ENCODE measurements around the gene LANCL3.

Gene LANCL3

DNA sequence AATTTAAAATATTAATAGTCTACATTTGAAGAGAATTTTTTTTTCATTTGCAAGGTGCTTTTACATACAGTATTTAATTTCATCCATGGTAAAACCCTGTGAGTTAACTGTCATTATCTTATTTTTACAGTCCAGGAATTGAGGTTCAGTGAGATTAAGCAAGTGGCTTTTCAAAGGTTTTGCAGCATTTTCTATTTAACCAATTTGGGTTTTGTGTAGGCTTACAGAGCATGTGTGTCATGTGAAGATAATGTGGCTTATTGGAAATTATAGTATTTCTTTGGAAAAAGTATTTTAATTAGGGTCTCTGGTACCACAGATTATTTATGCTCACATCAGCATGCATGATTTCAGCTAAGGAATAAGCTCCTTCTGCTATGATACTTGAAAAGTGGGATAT lies 118.7 kb downstream of the LANCL3 start:
- TF ChIP-seq CREB1 (IDR thresholded peaks at IDR 0.05; ENCODE audit: low read depth) (no peak), CEBPB (IDR thresholded peaks at IDR 0.05) (no peak), TEAD4 (IDR thresholded peaks at IDR 0.05) (no peak), EGR1 (IDR thresholded peaks at IDR 0.05) (no peak), NFIC (IDR thresholded peaks at IDR 0.05) (no peak), ZBTB7A (IDR thresholded peaks at IDR 0.05; ENCODE audit: low read depth) (no peak), MAX (IDR thresholded peaks at IDR 0.05) (no peak), FOXM1 (IDR thresholded peaks at IDR 0.05; ENCODE audit: borderline replicate concordance, low read depth) (no peak), TAF1 (IDR thresholded peaks at IDR 0.05; ENCODE audit: low read depth) (no peak), USF1 (IDR thresholded peaks at IDR 0.05) (no peak), YY1 (IDR thresholded peaks at IDR 0.05; ENCODE audit: low read depth) (no peak), TCF12 (IDR thresholded peaks at IDR 0.05; ENCODE audit: low read depth) (no peak), RAD21 (IDR thresholded peaks at IDR 0.05; ENCODE audit: low read depth) (no peak), EP300 (IDR thresholded peaks at IDR 0.05; ENCODE audit: borderline replicate concordance) (no peak)
- TF ChIP-seq, protein P1, sequence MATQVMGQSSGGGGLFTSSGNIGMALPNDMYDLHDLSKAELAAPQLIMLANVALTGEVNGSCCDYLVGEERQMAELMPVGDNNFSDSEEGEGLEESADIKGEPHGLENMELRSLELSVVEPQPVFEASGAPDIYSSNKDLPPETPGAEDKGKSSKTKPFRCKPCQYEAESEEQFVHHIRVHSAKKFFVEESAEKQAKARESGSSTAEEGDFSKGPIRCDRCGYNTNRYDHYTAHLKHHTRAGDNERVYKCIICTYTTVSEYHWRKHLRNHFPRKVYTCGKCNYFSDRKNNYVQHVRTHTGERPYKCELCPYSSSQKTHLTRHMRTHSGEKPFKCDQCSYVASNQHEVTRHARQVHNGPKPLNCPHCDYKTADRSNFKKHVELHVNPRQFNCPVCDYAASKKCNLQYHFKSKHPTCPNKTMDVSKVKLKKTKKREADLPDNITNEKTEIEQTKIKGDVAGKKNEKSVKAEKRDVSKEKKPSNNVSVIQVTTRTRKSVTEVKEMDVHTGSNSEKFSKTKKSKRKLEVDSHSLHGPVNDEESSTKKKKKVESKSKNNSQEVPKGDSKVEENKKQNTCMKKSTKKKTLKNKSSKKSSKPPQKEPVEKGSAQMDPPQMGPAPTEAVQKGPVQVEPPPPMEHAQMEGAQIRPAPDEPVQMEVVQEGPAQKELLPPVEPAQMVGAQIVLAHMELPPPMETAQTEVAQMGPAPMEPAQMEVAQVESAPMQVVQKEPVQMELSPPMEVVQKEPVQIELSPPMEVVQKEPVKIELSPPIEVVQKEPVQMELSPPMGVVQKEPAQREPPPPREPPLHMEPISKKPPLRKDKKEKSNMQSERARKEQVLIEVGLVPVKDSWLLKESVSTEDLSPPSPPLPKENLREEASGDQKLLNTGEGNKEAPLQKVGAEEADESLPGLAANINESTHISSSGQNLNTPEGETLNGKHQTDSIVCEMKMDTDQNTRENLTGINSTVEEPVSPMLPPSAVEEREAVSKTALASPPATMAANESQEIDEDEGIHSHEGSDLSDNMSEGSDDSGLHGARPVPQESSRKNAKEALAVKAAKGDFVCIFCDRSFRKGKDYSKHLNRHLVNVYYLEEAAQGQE (IDR thresholded peaks at IDR 0.05; ENCODE audit: low read depth): no peak

GRCh38 chrX:37692918-37693317 lies 121.5 kb downstream of the LANCL3 start:
- TF ChIP-seq, protein P1 (IDR thresholded peaks at IDR 0.05; ENCODE audit: low read depth): no peak
- TF ChIP-seq ZBTB7A (IDR thresholded peaks at IDR 0.05; ENCODE audit: low read depth): no peak
- TF ChIP-seq USF1 (IDR thresholded peaks at IDR 0.05): no peak
- no peak for TF ChIP-seq CREB1 (IDR thresholded peaks at IDR 0.05; ENCODE audit: low read depth)
- no peak for TF ChIP-seq EP300 (IDR thresholded peaks at IDR 0.05; ENCODE audit: borderline replicate concordance)
- no peak for TF ChIP-seq FOXM1 (IDR thresholded peaks at IDR 0.05; ENCODE audit: borderline replicate concordance, low read depth)
- TF ChIP-seq TCF12 (IDR thresholded peaks at IDR 0.05; ENCODE audit: low read depth): no peak
- TF ChIP-seq NFIC (IDR thresholded peaks at IDR 0.05): no peak
- no peak for TF ChIP-seq CEBPB (IDR thresholded peaks at IDR 0.05)
- no peak for TF ChIP-seq TAF1 (IDR thresholded peaks at IDR 0.05; ENCODE audit: low read depth)
- no peak for TF ChIP-seq RAD21 (IDR thresholded peaks at IDR 0.05; ENCODE audit: low read depth)
- TF ChIP-seq TEAD4 (IDR thresholded peaks at IDR 0.05): no peak
- no peak for TF ChIP-seq YY1 (IDR thresholded peaks at IDR 0.05; ENCODE audit: low read depth)
- no peak for TF ChIP-seq MAX (IDR thresholded peaks at IDR 0.05)
- no peak for TF ChIP-seq EGR1 (IDR thresholded peaks at IDR 0.05)

GRCh38 chrX:37697169-37697760 lies 125.8 kb downstream of the LANCL3 start:
- TF ChIP-seq NFIC (IDR thresholded peaks at IDR 0.05) (no peak), TEAD4 (IDR thresholded peaks at IDR 0.05) (no peak), USF1 (IDR thresholded peaks at IDR 0.05) (no peak), CREB1 (IDR thresholded peaks at IDR 0.05; ENCODE audit: low read depth) (no peak), EP300 (IDR thresholded peaks at IDR 0.05; ENCODE audit: borderline replicate concordance) (no peak), TCF12 (IDR thresholded peaks at IDR 0.05; ENCODE audit: low read depth) (no peak), FOXM1 (IDR thresholded peaks at IDR 0.05; ENCODE audit: borderline replicate concordance, low read depth) (no peak), RAD21 (IDR thresholded peaks at IDR 0.05; ENCODE audit: low read depth) (no peak), YY1 (IDR thresholded peaks at IDR 0.05; ENCODE audit: low read depth) (no peak), ZBTB7A (IDR thresholded peaks at IDR 0.05; ENCODE audit: low read depth) (no peak), MAX (IDR thresholded peaks at IDR 0.05) (no peak), CEBPB (IDR thresholded peaks at IDR 0.05) (no peak), TAF1 (IDR thresholded peaks at IDR 0.05; ENCODE audit: low read depth) (no peak), EGR1 (IDR thresholded peaks at IDR 0.05) (no peak)
- TF ChIP-seq, protein P1 (IDR thresholded peaks at IDR 0.05; ENCODE audit: low read depth): no peak

All from Ishikawa (cell line).